Measurements from ENCODE around the gene CEP192. TPM values are rescaled to one million over a fixed set of nuclear protein-coding genes. Genes with fewer than 3 reads are reported as not detected.

Gene CEP192
- total RNA-seq, 2 donors from 2014 or later, result 20.1 to 27.2 TPM

DNA sequence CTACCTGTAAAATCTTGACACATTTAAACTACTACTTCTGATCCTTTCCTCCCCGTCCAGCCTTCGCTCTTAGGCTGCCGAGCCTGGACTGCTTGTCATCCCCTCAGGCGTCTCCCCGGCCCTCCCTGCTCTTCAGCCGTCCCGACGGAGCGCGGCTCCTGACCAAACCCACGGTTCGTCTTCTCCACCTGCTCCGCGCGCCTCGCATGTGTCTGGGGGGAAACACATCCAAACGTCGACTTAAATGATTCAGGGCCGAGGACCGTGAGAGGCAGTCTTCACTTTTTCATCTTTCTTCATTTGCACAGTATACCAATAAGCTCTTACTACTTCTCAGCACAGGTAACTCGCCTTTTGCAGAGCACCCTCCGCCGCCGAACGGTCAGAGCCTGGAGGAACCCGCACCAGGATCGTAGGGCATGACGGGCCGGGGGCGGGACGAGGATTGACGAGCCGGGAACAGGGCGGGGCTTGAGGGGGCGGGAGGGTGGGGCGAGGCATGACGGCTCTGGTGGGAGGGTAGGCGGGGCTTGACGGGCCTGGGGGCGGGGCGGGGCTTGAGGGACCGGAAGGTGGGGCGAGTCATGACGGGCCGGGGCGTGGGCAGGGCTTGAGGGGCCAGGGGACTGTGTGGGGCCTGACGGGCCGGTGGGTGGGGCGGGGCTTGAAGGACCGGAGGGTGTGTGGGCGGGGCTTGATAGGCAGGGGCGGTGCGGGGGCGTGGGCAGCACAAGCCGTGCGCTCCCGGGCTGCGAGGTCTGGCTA, 43.7 kb upstream of the CEP192 start, which contains the start of gene SEH1L:
TSS of gene SEH1L (plus strand) at position 727 of the 765 bp plus-strand sequence. CDS start 111 bp downstream, outside the sequence.
- Histone ChIP-seq H3K4me1 (ENCODE audit: control insufficient read depth in 1 of 2, low read depth in 2 of 2) (peaks cover 12 to 38% of the 10 kb centered on the region in 2 donors), H3K27ac (peak within 1 kb of the TSS; percentile 98 to 100), H3K9me3 (no peaks in the 10 kb centered on the region), H3K4me3 (peak within 1 kb of the TSS; percentile 99), H3K27me3 (replicated peaks; ENCODE audit: insufficient read depth) (no peaks in the 10 kb centered on the region), H3K36me3 (no peaks in the 10 kb centered on the region)
- TF ChIP-seq, protein P1, sequence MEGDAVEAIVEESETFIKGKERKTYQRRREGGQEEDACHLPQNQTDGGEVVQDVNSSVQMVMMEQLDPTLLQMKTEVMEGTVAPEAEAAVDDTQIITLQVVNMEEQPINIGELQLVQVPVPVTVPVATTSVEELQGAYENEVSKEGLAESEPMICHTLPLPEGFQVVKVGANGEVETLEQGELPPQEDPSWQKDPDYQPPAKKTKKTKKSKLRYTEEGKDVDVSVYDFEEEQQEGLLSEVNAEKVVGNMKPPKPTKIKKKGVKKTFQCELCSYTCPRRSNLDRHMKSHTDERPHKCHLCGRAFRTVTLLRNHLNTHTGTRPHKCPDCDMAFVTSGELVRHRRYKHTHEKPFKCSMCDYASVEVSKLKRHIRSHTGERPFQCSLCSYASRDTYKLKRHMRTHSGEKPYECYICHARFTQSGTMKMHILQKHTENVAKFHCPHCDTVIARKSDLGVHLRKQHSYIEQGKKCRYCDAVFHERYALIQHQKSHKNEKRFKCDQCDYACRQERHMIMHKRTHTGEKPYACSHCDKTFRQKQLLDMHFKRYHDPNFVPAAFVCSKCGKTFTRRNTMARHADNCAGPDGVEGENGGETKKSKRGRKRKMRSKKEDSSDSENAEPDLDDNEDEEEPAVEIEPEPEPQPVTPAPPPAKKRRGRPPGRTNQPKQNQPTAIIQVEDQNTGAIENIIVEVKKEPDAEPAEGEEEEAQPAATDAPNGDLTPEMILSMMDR (IDR thresholded peaks at IDR 0.05), result no peak
- peak; percentile 78 for ATAC-seq (ENCODE audit: insufficient number of reproducible peaks, low FRiP score, low read depth)
- DNase-seq (ENCODE audit: low spot score), result peak; percentile 98

GRCh38 chr18:12948050-12948804, 42.9 kb upstream of the CEP192 start:
- H3K4me3 ChIP-seq, result peak overlapping the region; percentile 99
- TF ChIP-seq, protein P1 (IDR thresholded peaks at IDR 0.05), result no peak
- peak; percentile 92 for DNase-seq (ENCODE audit: low spot score)
- H3K27me3 ChIP-seq (replicated peaks; ENCODE audit: insufficient read depth), result no peaks in the 10 kb centered on the region
- H3K27ac ChIP-seq, result peak overlapping the region; percentile 76 to 97
- H3K4me1 ChIP-seq (ENCODE audit: control insufficient read depth in 1 of 2, low read depth in 2 of 2), result peaks cover 12 to 38% of the 10 kb centered on the region in 2 donors
- no peaks in the 10 kb centered on the region for H3K36me3 ChIP-seq
- H3K9me3 ChIP-seq, result no peaks in the 10 kb centered on the region
- ATAC-seq (ENCODE audit: insufficient number of reproducible peaks, low FRiP score, low read depth), result peak; percentile 75

DNA sequence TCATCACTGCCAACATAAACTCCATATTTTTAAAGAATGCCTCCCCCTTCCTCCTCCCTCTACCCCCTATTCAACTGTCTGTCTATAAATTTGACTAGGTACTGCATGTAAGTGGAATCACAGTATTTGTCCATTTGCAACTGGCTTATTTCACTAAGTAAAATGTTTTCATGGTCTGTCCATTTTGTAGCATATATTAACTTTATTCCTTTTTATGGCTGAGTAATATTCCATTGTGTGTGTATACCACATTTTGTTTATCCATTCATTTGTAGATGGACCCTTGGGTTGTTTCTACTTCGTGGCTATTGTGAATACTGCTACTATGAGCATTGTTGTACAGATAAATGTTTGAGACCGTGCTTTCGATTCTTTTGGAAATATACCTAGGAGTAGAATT, 32.7 kb upstream of the CEP192 start:
- Histone ChIP-seq H3K9me3 (no peaks in the 10 kb centered on the region), H3K4me1 (ENCODE audit: control insufficient read depth in 1 of 2, low read depth in 2 of 2) (no peaks in the 10 kb centered on the region), H3K27me3 (replicated peaks; ENCODE audit: insufficient read depth) (no peaks in the 10 kb centered on the region), H3K36me3 (peaks cover 19% of the 10 kb centered on the region), H3K4me3 (no peak overlapping the region), H3K27ac (no peak overlapping the region)
- TF ChIP-seq, protein P1 (IDR thresholded peaks at IDR 0.05), result no peak
- DNase-seq (ENCODE audit: low spot score), result no peak
- ATAC-seq (ENCODE audit: insufficient number of reproducible peaks, low FRiP score, low read depth), result no peak

GRCh38 chr18:12960395-12960794, 30.8 kb upstream of the CEP192 start:
- DNase-seq (ENCODE audit: low spot score) (no peak), ATAC-seq (ENCODE audit: insufficient number of reproducible peaks, low FRiP score, low read depth) (no peak)
- Histone ChIP-seq H3K4me1 (ENCODE audit: control insufficient read depth in 1 of 2, low read depth in 2 of 2) (no peaks in the 10 kb centered on the region), H3K9me3 (no peaks in the 10 kb centered on the region), H3K36me3 (peaks cover 19% of the 10 kb centered on the region), H3K27ac (no peak overlapping the region), H3K27me3 (replicated peaks; ENCODE audit: insufficient read depth) (no peaks in the 10 kb centered on the region), H3K4me3 (no peak overlapping the region)
- TF ChIP-seq, protein P1 (IDR thresholded peaks at IDR 0.05), result no peak

GRCh38 chr18:12960853-12961397, 30.2 kb upstream of the CEP192 start:
- TF ChIP-seq, protein P1 (IDR thresholded peaks at IDR 0.05), result no peak
- no peak for ATAC-seq (ENCODE audit: insufficient number of reproducible peaks, low FRiP score, low read depth)
- H3K36me3 ChIP-seq, result peaks cover 19% of the 10 kb centered on the region

More at GRCh38 chr18:12960853-12961397, 30.2 kb upstream of the CEP192 start:
- DNase-seq (ENCODE audit: low spot score), result no peak
- H3K4me3 ChIP-seq, result no peak overlapping the region
- H3K27me3 ChIP-seq (replicated peaks; ENCODE audit: insufficient read depth), result no peaks in the 10 kb centered on the region
- no peaks in the 10 kb centered on the region for H3K4me1 ChIP-seq (ENCODE audit: control insufficient read depth in 1 of 2, low read depth in 2 of 2)
- no peaks in the 10 kb centered on the region for H3K9me3 ChIP-seq
- no peak overlapping the region for H3K27ac ChIP-seq
